ENCODE measurements around the gene ABHD17A.

Gene ABHD17A

GRCh38 chr19:1832046-1832663 lies 53.1 kb downstream of the ABHD17A start:
- no peak for DNase-seq

- no peak for DNase-seq
Observed at GRCh38 chr19:1830978-1831377, 54.3 kb downstream of the ABHD17A start.

GRCh38 chr19:1830568-1830967 lies 54.7 kb downstream of the ABHD17A start:
- no peak for DNase-seq

- no peak for DNase-seq
Observed at GRCh38 chr19:1829958-1830357, 55.3 kb downstream of the ABHD17A start.

GRCh38 chr19:1828279-1829238 lies 56.7 kb downstream of the ABHD17A start:
- no peak for DNase-seq

- DNase-seq = no peak
Observed at GRCh38 chr19:1827566-1828278, 57.6 kb downstream of the ABHD17A start.

All from NCI-H1105 treated with DMSO at 0.1 percent for 48 hours (cell line).